HG03558 (cell line): ENCODE measurements around the gene SHISAL2B.
"Not testable (repeated sequence)": the region's sequence is repeated elsewhere in the genome, so short reads cannot be mapped to it uniquely, and the experiment has no call there.

Source experiments
- ATAC-seq: cut with Tn5 transposase; IDR thresholded peaks from one replicate; pipeline ENCODE4 v1.9.1; 2021; ENCODE audit warnings: moderate number of reproducible peaks; ENCODE audit not compliant: unreplicated experiment; ENCODE audit errors: extremely low read depth

Gene SHISAL2B

DNA sequence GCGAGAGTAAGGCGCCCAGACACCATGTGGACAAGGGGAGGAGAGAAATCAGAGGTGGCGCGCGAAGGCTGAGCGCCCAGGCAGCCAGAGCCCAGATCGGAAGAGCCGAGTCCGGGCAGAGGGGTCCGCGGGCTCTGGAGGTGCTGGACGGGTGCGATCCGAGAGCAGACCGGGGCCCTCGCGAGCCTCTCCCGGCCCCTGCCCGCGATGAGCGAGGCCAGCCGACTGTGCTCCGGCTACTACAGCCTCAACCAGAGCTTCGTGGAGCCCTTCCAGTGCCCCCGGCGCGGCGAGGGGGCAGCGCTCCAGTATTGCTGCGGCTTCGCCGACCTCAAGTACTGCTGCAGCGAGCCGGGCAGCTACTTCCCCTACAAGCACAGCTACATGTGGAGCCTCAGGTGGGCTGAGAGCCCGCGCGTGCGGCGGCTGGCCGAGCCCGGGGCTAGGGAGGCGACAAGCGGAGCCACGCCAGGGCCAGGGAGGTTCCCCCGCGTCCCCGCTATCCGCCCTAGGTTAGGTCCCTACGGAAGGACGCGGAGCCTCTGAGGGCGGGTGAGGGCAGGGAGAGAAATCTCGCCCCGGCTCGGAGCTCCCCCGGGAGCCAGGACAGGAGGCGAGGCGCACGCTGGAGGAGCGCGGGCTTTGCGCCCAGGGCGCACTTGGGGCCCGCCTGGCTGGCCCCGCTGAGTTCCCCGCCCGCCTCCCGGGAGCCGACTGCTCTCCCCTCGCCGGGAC, at the start of gene SHISAL2B:
Gene SHISAL2B, plus strand, starts transcription at position 87 of the 735 bp plus-strand sequence. Its CDS starts 121 bp downstream, at position 208.
- ATAC-seq, result no peak

DNA sequence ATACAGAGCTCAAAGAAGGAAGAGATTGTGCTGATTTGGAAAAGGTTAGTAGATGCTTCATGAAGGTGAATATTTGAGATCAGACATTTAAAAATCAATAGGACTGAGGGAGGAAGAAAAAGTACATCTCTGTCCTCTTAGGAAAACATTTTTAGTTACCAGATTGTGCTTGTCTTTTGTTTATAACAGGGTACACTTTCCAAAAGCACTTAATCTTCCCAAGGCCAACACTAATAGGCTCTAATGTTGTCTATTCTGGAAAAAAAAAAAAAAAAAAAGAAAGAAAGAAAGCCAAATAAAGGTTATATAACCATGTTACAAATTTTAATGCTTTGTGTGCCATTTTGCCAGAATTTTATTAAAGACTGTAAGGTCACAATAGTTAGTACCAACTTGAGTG, 45.5 kb upstream of the SHISAL2B start:
- ATAC-seq, result no peak

DNA sequence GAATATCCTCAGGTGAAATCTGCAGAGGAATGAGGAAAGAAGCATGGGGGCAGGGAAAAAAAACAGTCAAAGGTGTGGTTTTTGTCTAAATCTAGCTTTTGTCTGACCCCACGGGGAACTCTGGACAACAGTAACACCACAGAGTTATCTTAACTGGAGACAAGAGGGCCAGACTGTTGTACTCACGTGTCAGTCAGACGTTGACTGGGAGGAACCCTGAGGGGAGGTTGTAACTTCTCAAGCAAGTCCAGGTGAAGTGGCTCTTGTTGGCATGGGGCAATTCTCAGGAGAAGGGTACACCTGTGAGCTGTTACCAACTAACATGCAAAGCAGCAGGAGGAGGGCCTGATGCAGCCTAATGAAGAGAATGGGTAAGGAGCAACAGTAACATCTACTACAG, 44.1 kb upstream of the SHISAL2B start:
- no peak for ATAC-seq

DNA sequence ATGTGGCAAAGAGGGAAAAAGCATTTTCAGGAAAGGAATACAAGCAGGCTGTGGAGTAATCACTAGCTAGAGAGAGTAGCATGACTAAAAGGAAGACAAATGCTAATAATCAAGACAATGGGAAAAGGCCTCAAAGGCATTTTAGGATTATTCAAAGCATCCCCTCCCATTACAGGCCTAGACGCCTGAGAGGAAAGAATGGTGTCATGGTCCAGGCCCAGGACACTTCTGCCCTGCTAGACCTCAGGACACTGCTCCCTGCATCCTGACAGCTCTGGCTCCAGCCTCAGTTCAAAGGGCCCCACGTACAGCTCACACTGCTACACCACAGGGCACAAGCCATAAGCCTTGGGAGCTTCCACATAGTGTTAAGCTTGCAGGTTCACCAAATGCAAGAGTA, 40.8 kb upstream of the SHISAL2B start:
- no peak for ATAC-seq

DNA sequence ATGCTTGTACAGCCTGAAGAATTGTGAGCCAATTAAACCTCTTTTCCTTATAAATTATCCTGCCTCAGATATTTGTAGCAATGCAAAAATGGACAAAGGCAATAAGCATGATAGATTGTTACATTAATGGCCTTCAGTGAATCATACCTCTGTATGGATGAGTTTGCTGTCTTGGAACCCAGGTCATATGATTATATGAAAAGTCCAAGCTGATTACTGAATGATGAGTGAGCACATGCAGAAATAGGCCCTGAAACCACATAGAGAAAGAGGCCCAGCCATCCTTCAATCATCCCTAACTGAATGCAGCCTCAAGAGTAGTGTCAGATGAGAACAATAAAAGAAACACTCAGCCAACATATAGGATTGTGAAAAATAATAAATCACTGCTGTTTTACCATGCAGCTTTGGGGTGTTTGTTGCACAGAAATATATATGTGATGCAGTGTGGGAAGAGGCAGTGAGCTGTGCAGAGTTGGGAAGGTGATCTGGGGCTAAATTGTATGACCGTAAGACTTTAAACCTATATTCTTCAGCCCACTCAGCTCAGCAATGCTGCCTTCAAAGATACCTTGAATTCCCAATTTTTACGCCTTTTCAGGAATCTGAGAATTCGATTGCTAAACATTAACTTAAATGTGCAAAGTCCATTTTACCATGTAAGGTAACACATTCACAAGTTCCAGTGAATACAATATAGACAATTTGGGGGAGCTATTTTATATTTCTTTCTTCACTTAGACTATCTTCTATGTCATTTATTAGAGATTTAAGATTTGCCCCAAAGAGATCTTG, 36.3 kb upstream of the SHISAL2B start:
- ATAC-seq, result no peak

DNA sequence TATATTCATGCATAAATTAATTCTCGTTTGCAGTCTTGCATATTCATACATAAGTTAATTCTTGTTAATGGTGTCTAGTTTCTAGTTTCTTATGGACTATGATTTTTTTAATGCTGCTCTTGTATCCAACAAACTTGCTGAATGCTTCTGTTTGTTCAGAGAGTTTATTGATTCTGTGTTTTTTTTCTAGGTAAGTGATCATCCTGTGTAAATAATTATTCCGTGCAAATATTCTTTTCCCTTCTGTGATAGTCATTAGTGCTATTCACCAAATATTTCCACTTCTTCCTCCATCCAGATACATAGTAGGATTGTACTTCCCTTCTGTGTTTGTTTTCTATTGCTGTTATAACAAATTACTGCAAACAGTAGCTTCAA, 35.8 kb upstream of the SHISAL2B start:
- no peak for ATAC-seq

DNA sequence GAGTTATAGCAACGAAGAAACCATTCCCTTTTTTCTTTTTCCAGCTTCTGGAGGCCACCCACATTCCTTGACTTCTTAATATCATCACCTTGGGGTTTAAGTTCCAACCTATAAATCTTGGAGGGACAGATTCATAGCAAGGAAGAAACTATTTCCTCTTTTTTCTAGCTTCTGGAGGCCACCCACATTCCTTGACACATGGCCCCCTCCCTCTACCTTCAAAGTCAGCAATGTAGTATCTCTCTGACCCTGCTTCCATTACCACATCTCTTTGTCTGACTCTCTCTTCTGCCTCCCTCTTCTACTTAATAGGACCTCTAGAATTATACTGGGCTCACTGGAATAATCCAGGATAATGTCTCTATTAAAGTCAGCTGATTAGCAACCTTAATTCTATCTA, 34.7 kb upstream of the SHISAL2B start:
- no peak for ATAC-seq

DNA sequence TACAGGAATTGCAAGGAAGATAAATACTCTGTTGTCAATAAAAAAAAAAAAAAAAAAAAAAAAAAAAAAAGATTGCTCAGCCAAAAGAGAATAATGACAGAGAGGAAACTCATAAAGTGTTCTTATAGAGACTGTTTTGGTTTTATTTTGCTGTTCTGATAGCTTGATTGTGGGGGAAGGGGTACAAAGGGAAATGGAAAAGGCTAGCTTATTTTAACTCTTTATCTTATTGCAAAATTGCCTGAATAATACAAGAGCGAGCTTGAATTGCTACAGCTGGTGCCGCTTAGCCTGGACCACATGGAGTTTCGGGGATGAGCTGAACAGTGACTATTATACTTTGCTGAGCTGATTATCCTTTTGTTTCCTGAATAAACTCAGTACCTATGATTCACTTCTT, 31.0 kb upstream of the SHISAL2B start:
- no peak for ATAC-seq

DNA sequence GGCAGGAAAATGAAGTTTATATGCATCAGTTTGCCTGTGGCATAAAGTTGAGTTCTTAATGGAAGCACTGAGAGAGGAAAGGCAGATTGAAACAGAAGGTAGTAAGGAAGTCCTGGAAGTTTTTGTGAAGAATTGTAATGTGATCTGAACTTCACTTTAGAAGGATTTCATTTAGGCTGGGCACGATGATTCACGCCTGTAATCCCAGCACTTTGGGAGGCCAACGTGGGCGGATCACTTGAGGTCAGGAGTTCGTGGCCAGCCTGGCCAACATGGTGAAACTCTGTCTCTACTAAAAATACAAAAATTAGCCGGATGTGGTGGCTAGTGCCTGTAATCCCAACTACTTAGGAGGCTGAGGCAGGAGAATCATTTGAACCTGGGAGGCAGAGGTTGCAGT, 27.1 kb upstream of the SHISAL2B start:
- ATAC-seq, result not testable (repeated sequence)

DNA sequence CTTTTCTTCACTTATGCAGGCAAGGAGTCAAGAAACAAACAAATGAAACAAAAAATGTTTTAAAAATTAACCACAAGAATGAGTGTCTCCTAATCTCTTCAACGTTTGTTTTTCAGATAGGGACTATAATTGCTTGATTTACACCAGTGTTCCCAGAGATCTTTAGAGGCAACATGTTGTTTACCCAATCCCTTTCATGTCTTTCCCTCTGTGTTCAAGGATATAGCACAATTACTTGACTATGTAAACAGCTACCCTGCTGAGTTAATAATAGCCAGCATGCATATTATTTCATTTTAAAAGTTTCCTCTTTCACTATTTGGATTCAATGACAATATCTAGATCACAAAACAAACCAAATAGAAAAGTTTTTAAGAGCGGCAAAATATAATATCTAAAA, 25.1 kb upstream of the SHISAL2B start:
- ATAC-seq, result no peak

DNA sequence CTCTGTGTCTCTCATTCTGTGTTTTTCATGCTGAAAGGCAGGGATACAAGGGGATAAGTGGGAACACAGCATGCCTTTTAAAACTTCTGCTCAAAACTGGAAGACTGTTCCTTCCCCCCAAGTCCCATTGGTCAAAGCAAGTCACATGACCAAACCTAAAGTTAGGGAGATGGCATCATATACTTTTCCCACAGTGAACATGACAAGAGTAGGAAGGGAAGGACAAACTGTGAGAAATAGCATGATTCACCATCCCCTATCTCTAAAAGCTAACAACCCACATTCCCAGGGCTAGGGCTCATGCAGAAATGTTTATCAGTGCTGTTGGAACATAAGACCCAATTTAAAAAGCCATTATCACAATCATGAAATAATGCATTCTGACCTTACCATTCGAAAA, 24.2 kb upstream of the SHISAL2B start:
- no peak for ATAC-seq

DNA sequence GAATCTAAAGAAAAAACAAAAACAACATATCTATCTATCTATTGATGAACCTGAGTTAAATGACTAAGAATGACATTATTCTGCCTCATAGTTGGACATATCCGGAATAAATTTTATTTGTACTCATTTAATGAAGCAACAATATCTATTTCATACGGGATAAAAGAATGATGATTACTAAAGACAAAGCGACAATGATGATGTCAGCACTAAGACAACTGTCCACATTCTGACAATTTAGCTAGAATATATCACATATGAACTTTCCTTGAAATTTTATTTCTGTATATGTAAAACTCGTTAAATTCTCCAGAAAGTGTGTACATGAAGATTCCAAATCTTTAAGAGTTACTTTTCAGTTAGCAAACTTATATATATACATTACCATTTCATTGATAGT, 23.2 kb upstream of the SHISAL2B start:
- ATAC-seq, result no peak

DNA sequence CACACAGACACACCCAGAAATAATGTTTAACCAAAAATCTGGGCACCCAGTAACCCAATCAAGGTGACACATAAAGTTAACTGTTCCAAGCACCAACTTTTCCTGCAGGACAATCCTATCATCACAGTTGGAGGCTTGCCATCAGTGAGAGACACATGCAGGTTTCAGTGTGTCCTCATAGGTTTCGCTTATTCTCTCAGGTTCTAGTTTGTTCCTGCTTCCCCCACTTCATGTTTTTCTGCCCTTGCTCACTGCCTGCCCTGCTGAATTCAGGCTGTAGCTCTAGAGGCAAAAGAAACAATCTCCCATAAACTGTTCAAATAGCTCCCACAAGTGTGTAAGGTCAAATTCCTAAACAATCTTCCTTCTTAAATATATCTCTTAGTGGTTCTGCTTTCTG, 20.0 kb upstream of the SHISAL2B start:
- ATAC-seq, result no peak

DNA sequence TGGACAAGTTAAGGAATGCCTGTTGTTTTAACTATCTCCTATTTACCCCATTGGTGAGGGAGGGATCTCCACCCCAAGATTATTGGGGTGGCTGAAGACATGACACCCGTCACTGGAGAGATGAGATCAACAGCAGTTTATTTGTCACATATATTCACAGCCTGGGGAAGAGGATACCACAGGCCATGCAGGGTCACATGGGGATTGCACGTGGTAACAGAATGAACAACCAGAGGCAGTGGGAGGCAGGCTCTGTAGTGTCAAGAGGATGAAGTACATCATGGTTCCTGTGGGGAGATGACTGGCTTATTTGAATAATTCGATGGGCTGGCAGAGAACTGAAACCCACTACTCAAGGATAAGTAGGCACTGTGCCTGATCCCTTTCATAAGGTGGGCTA, 18.6 kb upstream of the SHISAL2B start:
- ATAC-seq, result no peak

DNA sequence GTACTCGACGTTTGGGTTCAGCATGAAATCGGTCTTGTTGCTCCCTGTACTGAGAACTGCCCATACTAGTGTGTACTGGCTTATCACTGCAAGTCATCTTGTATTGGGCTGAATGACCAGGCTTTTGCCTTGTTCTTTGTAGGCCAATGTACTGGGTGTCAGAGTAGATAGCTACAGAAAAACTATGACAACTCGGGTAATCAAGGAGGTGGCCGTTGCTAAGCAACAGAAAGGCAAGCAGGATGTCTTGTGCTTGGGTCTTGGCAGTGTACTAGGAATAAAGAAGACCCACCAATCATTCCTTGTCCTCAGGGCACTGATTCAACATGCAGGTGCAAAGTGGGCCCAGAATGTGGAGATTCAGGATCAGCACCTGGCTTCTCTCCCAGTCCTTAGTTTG, 11.9 kb upstream of the SHISAL2B start:
- ATAC-seq, result no peak

DNA sequence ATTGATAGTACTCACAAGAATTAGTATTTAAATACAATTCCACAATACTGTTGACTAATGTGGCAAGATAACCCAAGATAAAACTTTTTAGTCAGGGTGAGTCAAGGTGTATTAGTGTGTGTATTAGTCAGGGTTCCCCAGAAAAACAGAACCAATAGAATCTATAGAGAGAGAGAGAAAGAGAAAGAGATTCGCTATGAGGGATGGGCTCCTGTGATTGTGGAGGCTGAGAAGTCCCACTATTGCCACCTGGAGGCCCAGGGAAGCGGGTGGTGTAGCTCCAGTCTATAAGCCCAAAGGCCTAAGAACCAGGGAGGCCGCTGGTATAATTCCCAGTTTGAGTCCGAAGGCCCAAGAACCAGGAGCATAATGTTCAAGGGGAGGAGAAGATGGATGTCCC, 10.0 kb upstream of the SHISAL2B start:
- ATAC-seq, result no peak

DNA sequence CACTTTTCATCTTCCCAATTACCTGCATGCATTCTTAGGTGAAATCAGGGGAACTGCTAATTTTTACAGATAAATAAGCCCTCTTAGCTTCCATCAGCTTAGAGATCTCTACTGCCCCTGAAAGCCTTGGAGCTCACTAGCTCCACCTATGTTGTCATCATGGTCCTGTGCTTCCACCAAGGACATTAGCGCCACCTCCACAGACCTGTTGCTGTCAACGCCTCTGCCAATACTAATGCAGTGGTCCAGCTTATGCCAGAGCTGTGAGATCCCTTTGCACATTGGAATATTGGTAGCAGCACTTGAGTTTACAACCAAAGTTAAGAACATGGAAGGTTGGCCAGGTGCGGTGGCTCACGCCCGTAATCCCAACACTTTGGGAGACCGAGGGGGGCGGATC, 7.7 kb upstream of the SHISAL2B start:
- no peak for ATAC-seq

DNA sequence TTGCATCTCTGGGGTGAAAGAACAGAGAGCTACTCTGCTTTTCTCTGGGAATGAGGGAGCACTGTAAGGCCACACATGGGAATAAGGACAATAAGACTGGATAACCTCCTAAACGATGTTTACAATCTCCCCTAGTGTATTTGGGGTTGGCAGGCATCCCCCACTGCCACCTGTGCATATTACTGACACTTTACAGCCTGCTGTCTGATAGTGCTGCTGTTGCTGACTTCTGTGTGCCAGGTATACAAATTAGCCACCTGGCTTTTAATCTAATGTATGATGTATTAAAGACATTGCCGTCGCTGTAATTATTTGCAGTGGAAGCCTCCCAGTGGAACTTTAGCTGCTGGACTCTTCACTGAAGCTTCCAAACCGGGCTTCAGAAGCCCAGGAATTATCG, 4.4 kb upstream of the SHISAL2B start:
- ATAC-seq, result no peak

DNA sequence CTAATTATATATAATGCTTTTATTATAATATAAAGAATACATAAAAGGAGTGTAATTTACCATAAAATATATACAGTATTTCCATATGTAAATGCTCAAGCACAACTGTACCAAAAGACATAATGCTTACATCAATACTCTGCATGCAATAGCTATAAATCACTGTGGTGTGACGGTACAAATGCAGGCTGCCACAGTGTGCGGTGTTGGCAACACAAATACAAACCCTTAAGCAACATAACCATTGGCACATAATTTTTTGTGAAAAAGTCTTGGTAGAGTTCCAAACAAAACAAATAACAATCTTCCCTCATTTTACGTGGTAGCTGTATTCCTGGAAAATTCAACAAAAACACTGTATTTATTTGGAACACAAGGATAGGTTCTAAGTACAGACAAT, 1.9 kb upstream of the SHISAL2B start:
- no peak for ATAC-seq

DNA sequence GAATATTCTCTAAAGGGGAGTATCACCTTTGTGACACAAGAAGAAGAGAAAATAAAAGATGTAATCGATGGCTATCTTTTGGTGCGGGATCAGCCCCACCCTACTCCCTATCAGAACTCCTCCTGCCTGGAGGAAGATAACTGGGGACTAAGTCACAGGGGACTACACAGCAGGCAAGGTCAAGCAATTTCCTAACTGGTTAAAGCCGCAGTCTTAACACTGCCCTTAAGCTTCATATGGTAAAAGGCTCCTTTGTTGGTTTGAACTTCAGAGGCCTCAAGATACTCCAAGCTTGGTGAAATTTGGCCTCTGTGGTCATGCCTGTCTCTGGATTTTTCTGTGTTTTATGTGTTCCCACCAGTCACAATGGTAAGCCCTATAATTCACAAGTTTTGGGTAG, 1.3 kb upstream of the SHISAL2B start:
- ATAC-seq, result no peak

DNA sequence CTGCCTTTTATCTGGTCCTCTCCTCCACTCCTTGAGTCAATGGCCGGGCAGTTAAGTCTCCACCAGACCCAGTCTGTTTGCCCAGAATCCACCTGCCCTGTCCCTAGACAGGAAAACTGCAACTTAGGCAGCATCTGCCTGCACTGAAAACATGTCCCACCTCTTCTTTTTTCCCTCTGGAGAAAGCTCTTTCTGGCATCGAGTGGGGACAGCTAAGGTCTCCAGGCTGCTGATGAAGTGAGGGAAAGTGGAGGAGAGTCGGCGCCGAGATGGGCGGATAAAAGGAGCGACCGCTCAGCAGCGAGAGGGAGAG, 243 bp upstream of the SHISAL2B start:
- no peak for ATAC-seq

DNA sequence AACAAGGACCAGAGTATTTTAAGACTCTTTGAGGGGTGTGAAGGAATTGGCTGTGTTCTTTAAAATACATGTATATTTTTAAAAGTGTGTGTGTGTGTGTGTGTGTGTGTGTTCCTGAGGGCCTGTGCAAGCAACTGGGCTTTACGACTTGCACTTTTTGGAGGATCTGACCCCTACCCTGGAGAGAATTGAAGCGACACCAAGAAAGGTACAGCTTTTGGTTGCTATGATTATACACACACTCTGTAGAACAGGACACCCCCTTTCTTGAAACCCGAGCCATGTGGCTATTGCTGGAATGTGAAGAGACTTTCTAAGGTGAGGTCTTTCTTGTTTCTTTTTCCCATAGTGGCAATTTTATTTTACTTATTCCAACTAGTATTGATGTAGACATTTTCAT, 988 bp downstream of the SHISAL2B start:
- no peak for ATAC-seq
